PC-9 (cell line): ENCODE data around the gene DIP2C.

Experiments used
- EZH2 ChIP-seq: fragments of 200-600 bp; sonication (generic); IDR thresholded peaks from 2 replicates; pipeline ENCODE4 v1.8.0; 2017; ENCODE audit warnings: antibody characterized with exemption, low read depth
- TF ChIP-seq, protein P1 (sequence below): fragments of 200-600 bp; sonication (generic); conservative IDR thresholded peaks from 2 replicates; pipeline ENCODE4 v1.6.1; 2017; ENCODE audit warnings: mixed run types, antibody characterized with exemption, mild to moderate bottlenecking, moderate library complexity

GRCh38 chr10:409408-410040 is 279.9 kb downstream of the DIP2C start:
- TF ChIP-seq, protein P1, sequence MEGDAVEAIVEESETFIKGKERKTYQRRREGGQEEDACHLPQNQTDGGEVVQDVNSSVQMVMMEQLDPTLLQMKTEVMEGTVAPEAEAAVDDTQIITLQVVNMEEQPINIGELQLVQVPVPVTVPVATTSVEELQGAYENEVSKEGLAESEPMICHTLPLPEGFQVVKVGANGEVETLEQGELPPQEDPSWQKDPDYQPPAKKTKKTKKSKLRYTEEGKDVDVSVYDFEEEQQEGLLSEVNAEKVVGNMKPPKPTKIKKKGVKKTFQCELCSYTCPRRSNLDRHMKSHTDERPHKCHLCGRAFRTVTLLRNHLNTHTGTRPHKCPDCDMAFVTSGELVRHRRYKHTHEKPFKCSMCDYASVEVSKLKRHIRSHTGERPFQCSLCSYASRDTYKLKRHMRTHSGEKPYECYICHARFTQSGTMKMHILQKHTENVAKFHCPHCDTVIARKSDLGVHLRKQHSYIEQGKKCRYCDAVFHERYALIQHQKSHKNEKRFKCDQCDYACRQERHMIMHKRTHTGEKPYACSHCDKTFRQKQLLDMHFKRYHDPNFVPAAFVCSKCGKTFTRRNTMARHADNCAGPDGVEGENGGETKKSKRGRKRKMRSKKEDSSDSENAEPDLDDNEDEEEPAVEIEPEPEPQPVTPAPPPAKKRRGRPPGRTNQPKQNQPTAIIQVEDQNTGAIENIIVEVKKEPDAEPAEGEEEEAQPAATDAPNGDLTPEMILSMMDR = no peak
- TF ChIP-seq EZH2 = no peak
